Activated T-cell treated with anti-CD3 and anti-CD28 coated beads, Interleukin-2, amount 50 U/mL, for 72 hours (primary cell): ENCODE measurements around the gene ATXN10. TPM values are rescaled to one million over a fixed set of nuclear protein-coding genes. Genes with fewer than 3 reads are reported as not detected.
"Not testable (repeated sequence)": the region's sequence is repeated elsewhere in the genome, so short reads cannot be mapped to it uniquely, and the experiment has no call there.

ENCODE experiments used
- ATAC-seq, 2 donors: fragments of 150-1000 bp; cut with Tn5 transposase; replicated peaks in 1 of 2; 2 replicates each; pipeline ENCODE4 v1.10.0; 2021; ENCODE audit warnings: moderate library complexity in 2 of 2, mild to moderate bottlenecking in 1 of 2
- DNase-seq, 2 donors: peaks; one replicate each; pipeline ENCODE4 v3.0.0; 2021 to 2022; ENCODE audit warnings: mixed read lengths in 1 of 2
- H3K27ac Mint-ChIP-seq: one replicate; pipeline ENCODE4 v1.8.0; 2022; ENCODE audit warnings: mild to moderate bottlenecking, moderate library complexity, mixed read lengths
- H3K27me3 Mint-ChIP-seq: one replicate; pipeline ENCODE4 v1.8.0; 2022; ENCODE audit warnings: low read depth, mixed read lengths
- H3K36me3 Mint-ChIP-seq, 2 donors: one replicate each; pipeline ENCODE4 v1.8.0; 2022; ENCODE audit warnings: mixed read lengths in 2 of 2, mild to moderate bottlenecking in 1 of 2; ENCODE audit not compliant: insufficient read depth in 2 of 2
- H3K4me1 Mint-ChIP-seq: one replicate; pipeline ENCODE4 v1.8.0; 2022; ENCODE audit warnings: low read depth, mixed read lengths
- H3K4me3 Mint-ChIP-seq, 2 donors: one replicate each; pipeline ENCODE4 v1.8.0; 2022; ENCODE audit warnings: mild to moderate bottlenecking in 2 of 2, mixed read lengths in 2 of 2, moderate library complexity in 2 of 2
- H3K9me3 Mint-ChIP-seq, 2 donors: one replicate each; pipeline ENCODE4 v1.8.0; 2022; ENCODE audit warnings: mixed read lengths in 2 of 2
- total RNA-seq, 2 donors: library from RNA; stranded (reverse); gene quantifications; one replicate each; pipeline ENCODE4 v1.2.3, GENCODE V29; 2022

Gene ATXN10
- total RNA-seq, 2 donors from 2014 or later = 88.7 to 93.9 TPM

GRCh38 chr22:45710469-45710868, 38.8 kb downstream of the ATXN10 start:
- H3K27ac Mint-ChIP-seq = peak overlapping the region; percentile 36
- ATAC-seq (no peak), DNase-seq (no peak)
- H3K4me1 Mint-ChIP-seq = peaks cover 12% of the 10 kb centered on the region
- H3K9me3 Mint-ChIP-seq = no peaks in the 10 kb centered on the region
- no peaks in the 10 kb centered on the region for H3K27me3 Mint-ChIP-seq
- no peak overlapping the region for H3K4me3 Mint-ChIP-seq
- peaks cover 11 to 18% of the 10 kb centered on the region in 2 donors for H3K36me3 Mint-ChIP-seq

- ATAC-seq, H3K4me1 Mint-ChIP-seq, H3K36me3 Mint-ChIP-seq, H3K9me3 Mint-ChIP-seq, H3K27ac Mint-ChIP-seq, DNase-seq, H3K4me3 Mint-ChIP-seq, H3K27me3 Mint-ChIP-seq: not testable (repeated sequence)
Observed at GRCh38 chr22:45714390-45714789, 42.8 kb downstream of the ATXN10 start.

GRCh38 chr22:45717789-45718188, 46.2 kb downstream of the ATXN10 start:
- DNase-seq = no peak
- Mint-ChIP-seq H3K36me3 (peaks cover 2 to 6% of the 10 kb centered on the region in 2 donors), H3K9me3 (no peaks in the 10 kb centered on the region), H3K27me3 (no peaks in the 10 kb centered on the region), H3K4me3 (no peak overlapping the region), H3K27ac (no peak overlapping the region), H3K4me1 (no peaks in the 10 kb centered on the region)
- no peak for ATAC-seq

GRCh38 chr22:45718391-45718790, 46.8 kb downstream of the ATXN10 start:
- Mint-ChIP-seq H3K27ac (no peak overlapping the region), H3K36me3 (peaks cover 3 to 6% of the 10 kb centered on the region in 2 donors), H3K27me3 (no peaks in the 10 kb centered on the region), H3K4me1 (no peaks in the 10 kb centered on the region), H3K9me3 (no peaks in the 10 kb centered on the region), H3K4me3 (no peak overlapping the region)
- DNase-seq (no peak), ATAC-seq (no peak)

GRCh38 chr22:45720839-45721378, 49.3 kb downstream of the ATXN10 start:
- H3K4me1 Mint-ChIP-seq = peaks cover 3% of the 10 kb centered on the region
- H3K4me3 Mint-ChIP-seq = no peak overlapping the region
- no peak for DNase-seq
- no peaks in the 10 kb centered on the region for H3K27me3 Mint-ChIP-seq
- H3K9me3 Mint-ChIP-seq = no peaks in the 10 kb centered on the region
- peaks cover 2 to 3% of the 10 kb centered on the region in 2 donors for H3K36me3 Mint-ChIP-seq
- no peak for ATAC-seq
- H3K27ac Mint-ChIP-seq = no peak overlapping the region

- Mint-ChIP-seq H3K27ac (no peak overlapping the region), H3K36me3 (peaks cover 3 to 4% of the 10 kb centered on the region in 2 donors), H3K4me1 (peaks cover 14% of the 10 kb centered on the region), H3K4me3 (no peak overlapping the region), H3K27me3 (no peaks in the 10 kb centered on the region), H3K9me3 (no peaks in the 10 kb centered on the region)
- ATAC-seq (no peak), DNase-seq (no peak)
Observed at GRCh38 chr22:45722006-45722405, 50.4 kb downstream of the ATXN10 start.

- H3K9me3 Mint-ChIP-seq = no peaks in the 10 kb centered on the region
- no peak for DNase-seq
- H3K27ac Mint-ChIP-seq = no peak overlapping the region
- ATAC-seq = no peak
- H3K36me3 Mint-ChIP-seq = peaks cover 1 to 3% of the 10 kb centered on the region in 2 donors
- no peak overlapping the region for H3K4me3 Mint-ChIP-seq
- peaks cover 23% of the 10 kb centered on the region for H3K4me1 Mint-ChIP-seq
- no peaks in the 10 kb centered on the region for H3K27me3 Mint-ChIP-seq
Observed at GRCh38 chr22:45726081-45726480, 54.4 kb downstream of the ATXN10 start.

GRCh38 chr22:45731041-45731797, 59.6 kb downstream of the ATXN10 start:
- Mint-ChIP-seq H3K9me3 (no peaks in the 10 kb centered on the region), H3K27me3 (no peaks in the 10 kb centered on the region), H3K27ac (no peak overlapping the region), H3K4me3 (no peak overlapping the region), H3K36me3 (peaks cover 0 to 4% of the 10 kb centered on the region in 2 donors), H3K4me1 (peaks cover 18% of the 10 kb centered on the region)
- ATAC-seq (no peak), DNase-seq (no peak)

DNA sequence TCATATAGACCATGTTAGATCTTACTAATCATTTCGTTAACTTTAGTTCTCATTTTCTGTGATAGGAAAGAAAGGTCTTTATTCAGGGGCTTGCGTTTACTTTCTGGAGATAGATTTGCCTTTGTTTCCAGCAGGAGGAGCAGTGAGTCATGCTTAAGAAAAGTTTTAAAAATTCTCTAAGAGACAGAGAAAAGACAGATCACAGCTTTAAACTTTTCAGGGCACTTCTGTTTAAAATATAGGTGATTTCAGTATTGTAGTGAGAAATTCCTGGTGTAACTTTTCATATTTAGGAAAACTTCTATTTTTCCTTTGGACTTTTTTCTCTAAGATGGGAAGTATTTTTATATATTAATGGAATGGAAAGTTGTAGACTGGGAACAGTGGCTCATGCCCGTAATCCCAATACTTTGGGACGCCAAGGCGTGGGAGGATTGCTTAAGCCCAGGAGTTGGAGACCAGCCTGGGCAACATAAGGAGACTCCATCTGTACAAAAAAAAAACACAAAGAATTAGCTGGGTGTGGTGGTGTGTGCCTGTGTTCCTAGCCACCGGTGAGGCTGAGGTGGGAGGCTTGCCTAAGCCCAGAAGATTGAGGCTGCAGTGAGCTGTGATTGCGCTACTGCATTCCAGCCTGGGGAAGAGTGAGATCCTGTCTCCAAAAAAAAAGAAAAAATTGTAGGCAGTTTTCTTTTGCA, 60.3 kb downstream of the ATXN10 start:
- Mint-ChIP-seq H3K4me3 (no peak overlapping the region), H3K9me3 (no peaks in the 10 kb centered on the region), H3K27ac (peak overlapping the region; percentile 12), H3K36me3 (peaks cover 0 to 5% of the 10 kb centered on the region in 2 donors), H3K4me1 (peaks cover 10% of the 10 kb centered on the region), H3K27me3 (no peaks in the 10 kb centered on the region)
- DNase-seq (no peak), ATAC-seq (no peak)

- DNase-seq (no peak), ATAC-seq (no peak)
- Mint-ChIP-seq H3K27me3 (no peaks in the 10 kb centered on the region), H3K4me3 (no peak overlapping the region), H3K9me3 (no peaks in the 10 kb centered on the region), H3K4me1 (peaks cover 9% of the 10 kb centered on the region), H3K27ac (no peak overlapping the region), H3K36me3 (peaks cover 1 to 19% of the 10 kb centered on the region in 2 donors)
Observed at GRCh38 chr22:45735273-45735672, 63.6 kb downstream of the ATXN10 start.

GRCh38 chr22:45738206-45738605, 66.6 kb downstream of the ATXN10 start:
- no peaks in the 10 kb centered on the region for H3K9me3 Mint-ChIP-seq
- no peaks in the 10 kb centered on the region for H3K27me3 Mint-ChIP-seq
- DNase-seq (no peak), ATAC-seq (no peak)
- H3K4me1 Mint-ChIP-seq = peaks cover 9% of the 10 kb centered on the region
- no peak overlapping the region for H3K4me3 Mint-ChIP-seq
- H3K27ac Mint-ChIP-seq = no peak overlapping the region
- H3K36me3 Mint-ChIP-seq = peaks cover 7 to 35% of the 10 kb centered on the region in 2 donors

- Mint-ChIP-seq H3K4me3 (no peak overlapping the region), H3K27me3 (no peaks in the 10 kb centered on the region), H3K27ac (no peak overlapping the region), H3K9me3 (no peaks in the 10 kb centered on the region), H3K36me3 (peaks cover 7 to 36% of the 10 kb centered on the region in 2 donors), H3K4me1 (peaks cover 9% of the 10 kb centered on the region)
- ATAC-seq = no peak
- DNase-seq = no peak
Observed at GRCh38 chr22:45740236-45740635, 68.6 kb downstream of the ATXN10 start.

GRCh38 chr22:45742866-45743450, 71.3 kb downstream of the ATXN10 start:
- no peak for DNase-seq
- no peak overlapping the region for H3K4me3 Mint-ChIP-seq
- no peak for ATAC-seq
- no peak overlapping the region for H3K27ac Mint-ChIP-seq
- H3K36me3 Mint-ChIP-seq = peaks cover 7 to 29% of the 10 kb centered on the region in 2 donors
- no peaks in the 10 kb centered on the region for H3K9me3 Mint-ChIP-seq
- peaks cover 9% of the 10 kb centered on the region for H3K4me1 Mint-ChIP-seq
- H3K27me3 Mint-ChIP-seq = no peaks in the 10 kb centered on the region
